IMR-90 (cell line): ENCODE results near the gene KRT86. TPM values are rescaled to one million over a fixed set of nuclear protein-coding genes. Genes with fewer than 3 reads are reported as not detected.

Experiments
- ATAC-seq: fragments of 200-7000 bp; cut with Tn5 transposase; 2 replicates; pipeline ENCODE4 v1.9.1; 2020; ENCODE audit warnings: low read depth, mild to moderate bottlenecking, moderate library complexity
- BruUV-seq: library from RNA; stranded (reverse); fragments of 400-500 nt; replicated peaks from 2 replicates; lab custom pipeline; 2021; lab: Mats Ljungman, UMichigan
- CTCF ChIA-PET: fragments of 300-600 bp; formaldehyde crosslinking; extraction: SDS; loops from one replicate; lab custom pipeline; 2021; ENCODE audit warnings: antibody characterized with exemption; lab: Yijun Ruan, JAX
- POLR2A ChIA-PET: fragments of 300-600 bp; sonication (Branson Sonifier 250); formaldehyde crosslinking; loops from one replicate; lab custom pipeline; 2022; ENCODE audit warnings: antibody characterized with exemption; ENCODE audit not compliant: unreplicated experiment; lab: Charles Lee
- DNase-seq: peaks from one replicate; pipeline ENCODE4 v3.0.0; 2013
- H2AFZ ChIP-seq: replicated peaks from 2 replicates; pipeline ENCODE3; 2013; ENCODE audit warnings: low read length, mild to moderate bottlenecking; ENCODE audit not compliant: poor library complexity
- H2AK5ac ChIP-seq: 2 replicates; pipeline ENCODE4 v1.6.1; 2013; ENCODE audit warnings: low read depth, low read length, inconsistent platforms
- H2AK9ac ChIP-seq: replicated peaks from 2 replicates; pipeline ENCODE3; 2013; ENCODE audit warnings: mild to moderate bottlenecking, low read depth, low read length, moderate library complexity; ENCODE audit not compliant: poor library complexity
- H2BK120ac ChIP-seq: 2 replicates; pipeline ENCODE4 v1.6.1; 2013; ENCODE audit warnings: low read depth, low read length, inconsistent platforms
- H2BK15ac ChIP-seq: 3 replicates; pipeline ENCODE4 v1.6.1; 2013; ENCODE audit warnings: low read depth, low read length, inconsistent platforms
- H2BK20ac ChIP-seq: 2 replicates; pipeline ENCODE4 v1.6.1; 2013; ENCODE audit warnings: low read depth, mild to moderate bottlenecking, inconsistent platforms, low read length, moderate library complexity
- H2BK5ac ChIP-seq: 2 replicates; pipeline ENCODE4 v1.6.1; 2013; ENCODE audit warnings: mild to moderate bottlenecking, low read depth, low read length, inconsistent platforms; ENCODE audit not compliant: poor library complexity, severe bottlenecking
- H3K14ac ChIP-seq: replicated peaks from 2 replicates; pipeline ENCODE4 v1.6.1; 2013; ENCODE audit warnings: low read depth, low read length, inconsistent platforms
- H3K18ac ChIP-seq: 2 replicates; pipeline ENCODE4 v1.6.1; 2013; ENCODE audit warnings: low read depth, low read length, control low read depth
- H3K23ac ChIP-seq: 2 replicates; pipeline ENCODE4 v1.6.1; 2013; ENCODE audit warnings: low read depth, low read length, inconsistent platforms
- H3K27ac ChIP-seq: 2 replicates; pipeline ENCODE4 v1.5.1; 2013; ENCODE audit warnings: mild to moderate bottlenecking, control low read depth, low read length; ENCODE audit not compliant: insufficient read depth
- H3K27me3 ChIP-seq: 2 replicates; pipeline ENCODE4 v1.6.1; 2013; ENCODE audit warnings: low read length; ENCODE audit not compliant: control insufficient read depth, insufficient read depth
- H3K36me3 ChIP-seq: 2 replicates; pipeline ENCODE4 v1.6.1; 2013; ENCODE audit warnings: low read length, mixed read lengths; ENCODE audit not compliant: control insufficient read depth, insufficient read depth
- H3K4ac ChIP-seq: 2 replicates; pipeline ENCODE4 v1.6.1; 2013; ENCODE audit warnings: low read depth, low read length, inconsistent platforms
- H3K4me1 ChIP-seq: 2 replicates; pipeline ENCODE4 v1.6.1; 2013; ENCODE audit warnings: low read length, mixed read lengths; ENCODE audit not compliant: control insufficient read depth, insufficient read depth
- H3K4me2 ChIP-seq: 2 replicates; pipeline ENCODE4 v1.6.1; 2013; ENCODE audit warnings: low read depth, mild to moderate bottlenecking, control low read depth, low read length, moderate library complexity
- H3K4me3 ChIP-seq: 2 replicates; pipeline ENCODE4 v1.5.1; 2013; ENCODE audit warnings: low read depth, mild to moderate bottlenecking, control low read depth, low read length, moderate library complexity; ENCODE audit not compliant: insufficient read depth
- H3K56ac ChIP-seq: 2 replicates; pipeline ENCODE4 v1.6.1; 2013; ENCODE audit warnings: low read length, inconsistent platforms; ENCODE audit not compliant: insufficient read depth; ENCODE audit errors: extremely low read depth
- H3K79me1 ChIP-seq, 2 experiments: 2 replicates each; pipeline ENCODE4 v1.6.1; 2013; ENCODE audit warnings: low read length in 2 of 2, inconsistent platforms in 1 of 2, low read depth in 1 of 2
- H3K9ac ChIP-seq: 2 replicates; pipeline ENCODE4 v1.6.1; 2013; ENCODE audit warnings: low read depth, low read length, control low read depth
- H3K9me1 ChIP-seq: 2 replicates; pipeline ENCODE4 v1.6.1; 2013; ENCODE audit warnings: low read length, inconsistent platforms; ENCODE audit not compliant: insufficient read depth
- H3K9me3 ChIP-seq: 2 replicates; pipeline ENCODE4 v1.6.1; 2013; ENCODE audit warnings: low read length; ENCODE audit not compliant: control insufficient read depth, insufficient read depth
- H4K20me1 ChIP-seq: 2 replicates; pipeline ENCODE4 v1.6.1; 2013; ENCODE audit warnings: low read length, inconsistent platforms; ENCODE audit not compliant: insufficient read depth
- H4K5ac ChIP-seq: 2 replicates; pipeline ENCODE4 v1.6.1; 2013; ENCODE audit warnings: mild to moderate bottlenecking, low read depth, low read length, control low read depth
- H4K8ac ChIP-seq, 2 experiments: 2 replicates each; pipeline ENCODE4 v1.6.1; 2013; ENCODE audit warnings: low read depth in 2 of 2, low read length in 2 of 2, control low read depth in 1 of 2, inconsistent platforms in 1 of 2
- H4K91ac ChIP-seq: 2 replicates; pipeline ENCODE4 v1.6.1; 2013; ENCODE audit warnings: low read depth, low read length, inconsistent platforms; ENCODE audit not compliant: insufficient read depth
- CEBPB ChIP-seq: IDR thresholded peaks from 2 replicates; pipeline ENCODE4 v1.6.1; 2012; ENCODE audit warnings: low read depth, low read length, improper control_type of control experiment
- CHD1 ChIP-seq: IDR thresholded peaks from 2 replicates; pipeline ENCODE4 v1.6.1; 2012; ENCODE audit warnings: low read depth, low read length, improper control_type of control experiment
- CTCF ChIP-seq: conservative IDR thresholded peaks from 2 replicates; pipeline ENCODE4 v1.5.1; 2012; ENCODE audit warnings: mild to moderate bottlenecking, low read depth, low read length, improper control_type of control experiment
- MAFK ChIP-seq: IDR thresholded peaks from 2 replicates; pipeline ENCODE4 v1.6.1; 2012; ENCODE audit warnings: low read depth, low read length, improper control_type of control experiment
- MAZ ChIP-seq: IDR thresholded peaks from 2 replicates; pipeline ENCODE4 v1.6.1; 2012; ENCODE audit warnings: low read depth, mild to moderate bottlenecking, low read length, improper control_type of control experiment, moderate library complexity, borderline replicate concordance
- MXI1 ChIP-seq: IDR thresholded peaks from 2 replicates; pipeline ENCODE4 v1.6.1; 2012; ENCODE audit warnings: low read depth, mild to moderate bottlenecking, low read length, moderate library complexity, borderline replicate concordance
- POLR2A ChIP-seq: IDR thresholded peaks from 2 replicates; pipeline ENCODE4 v1.6.1; 2012; ENCODE audit warnings: mild to moderate bottlenecking, low read depth, low read length
- RAD21 ChIP-seq: IDR thresholded peaks from 2 replicates; pipeline ENCODE4 v1.6.1; 2012; ENCODE audit warnings: low read length, improper control_type of control experiment
- RCOR1 ChIP-seq: IDR thresholded peaks from 2 replicates; pipeline ENCODE4 v1.6.1; 2012; ENCODE audit warnings: mild to moderate bottlenecking, low read length, improper control_type of control experiment; ENCODE audit not compliant: insufficient replicate concordance
- RFX5 ChIP-seq: IDR thresholded peaks from 2 replicates; pipeline ENCODE4 v1.8.0; 2012; ENCODE audit warnings: low read depth, mild to moderate bottlenecking, low read length, moderate library complexity
- SMC3 ChIP-seq: fragments of 150-350 bp; IDR thresholded peaks from 2 replicates; pipeline ENCODE4 v1.6.1; 2016; ENCODE audit warnings: low read depth, mild to moderate bottlenecking, antibody characterized with exemption, low read length, moderate library complexity
- WGBS, 2 experiments: methylation state at CpG; one replicate each; pipeline versions ENCODE4 v1.1.5 to v1.1.7; 2013; ENCODE audit warnings: missing lambda C conversion rate in 2 of 2; ENCODE audit not compliant: insufficient read length in 1 of 2; ENCODE audit errors: extremely low coverage in 2 of 2; 5-methylcytosine and 5-hydroxymethylcytosine counted together
- dilution Hi-C: fragments of 300-500 bp; cut with HindIII; formaldehyde crosslinking; loops from one replicate; pipeline ENCODE4 v1.14.3; 2018; ENCODE audit warnings: low sequenced_read_pairs; ENCODE audit not compliant: unreplicated experiment
- in situ Hi-C: fragments of 300-500 bp; cut with MboI; formaldehyde crosslinking; loops from 3 replicates; pipeline ENCODE4 v1.14.3; 2019; ENCODE audit warnings: low sequenced_read_pairs, inconsistent platforms, mixed read lengths
- intact Hi-C: fragments of 100-400 bp; cut with micrococcal nuclease; formaldehyde crosslinking; loops from 2 replicates; pipeline ENCODE4 v1.10.0; 2022
- polyA plus RNA-seq, 3 experiments: library from polyadenylated mRNA; depleted of rRNA; stranded (reverse); fragments of >200 nt; gene quantifications; 2 replicates each; pipeline ENCODE4 v1.2.3, GENCODE V29; 2012; ENCODE audit warnings: low replicate concordance in 1 of 3
- total RNA-seq: library from RNA; depleted of rRNA; stranded (reverse); fragments of >200 nt; gene quantifications from 2 replicates; pipeline ENCODE4 v1.2.3, GENCODE V29; 2012

Gene KRT86
- total and polyA plus RNA-seq, 2 of the 4 experiments (the other 2 are of a cell fraction): not detected

- ATAC-seq (no peak), DNase-seq (no peak)
- Histone ChIP-seq H4K20me1 (no peaks in the 10 kb centered on the region), H4K5ac (no peak overlapping the region), H2AK9ac (no peak overlapping the region), H3K18ac (no peak overlapping the region), H3K9me3 (peaks cover 8% of the 10 kb centered on the region), H4K8ac (no peak overlapping the region), H3K4me3 (no peak overlapping the region), H2AK5ac (no peak overlapping the region), H3K9ac (no peak overlapping the region), H3K14ac (no peak overlapping the region), H2BK5ac (no peak overlapping the region), H2BK15ac (no peak overlapping the region), H3K4me2 (no peak overlapping the region), H3K27ac (no peak overlapping the region), H3K36me3 (no peaks in the 10 kb centered on the region), H3K4me1 (no peaks in the 10 kb centered on the region), H2BK120ac (no peak overlapping the region), H2AFZ (no peak overlapping the region), H3K23ac (no peak overlapping the region), H4K91ac (no peak overlapping the region), H2BK20ac (no peak overlapping the region), H3K56ac (no peak overlapping the region), H3K79me1 (no peaks in the 10 kb centered on the region), H3K9me1 (no peaks in the 10 kb centered on the region), H3K27me3 (peaks cover 53% of the 10 kb centered on the region), H3K4ac (no peak overlapping the region)
- intact Hi-C loops (no loop called here), dilution Hi-C loops (no loop called here), in situ Hi-C loops (no loop called here)
- BruUV-seq: no TSS peak
- ChIA-PET POLR2A (no interaction called here), CTCF (interaction anchor here (1.5 kb wide), 1 partner anchor 116 kb away, joined by 3 read pairs; no protein-coding TSS in a partner anchor)
- no peak for TF ChIP-seq CTCF
- no peak for TF ChIP-seq RFX5
- no peak for TF ChIP-seq SMC3
- TF ChIP-seq CHD1: no peak
- no peak for TF ChIP-seq MAFK
- TF ChIP-seq MXI1: no peak
- TF ChIP-seq POLR2A: no peak
- TF ChIP-seq MAZ: no peak
- no peak for TF ChIP-seq RCOR1
- TF ChIP-seq RAD21: no peak
- no peak for TF ChIP-seq CEBPB
- 45% methylated on average over 4 of the region's 10 CpGs; no CpG with 5 or more reads in 1 of the 2 experiments for WGBS, 2 experiments
Observed at GRCh38 chr12:52338241-52338960, 64.0 kb downstream of the KRT86 start.
